GM10266 (cell line): Measurements from ENCODE around the gene DNAJC12.
A peak's percentile ranks its signal among the peaks of the same experiment; 100 is the strongest.

Experiments
- DNase-seq: peaks from one replicate; pipeline ENCODE4 v3.0.0; 2012; ENCODE audit errors: extremely low spot score
- CTCF ChIP-seq: IDR thresholded peaks from 2 replicates; pipeline ENCODE4 v1.5.1; 2012; ENCODE audit warnings: mild to moderate bottlenecking, low read depth; ENCODE audit not compliant: control insufficient read depth, insufficient read depth; ENCODE audit errors: missing control alignments

DNAJC12 gene

GRCh38 chr10:67815571-67816059 lies 22.4 kb downstream of the DNAJC12 start:
- DNase-seq, result no peak
- TF ChIP-seq CTCF, result no peak

- no peak for TF ChIP-seq CTCF
- DNase-seq, result no peak
Measured at GRCh38 chr10:67812007-67812406, 26.0 kb downstream of the DNAJC12 start.

GRCh38 chr10:67809107-67809506 lies 28.9 kb downstream of the DNAJC12 start:
- no peak for DNase-seq
- TF ChIP-seq CTCF, result no peak

GRCh38 chr10:67808704-67809103 lies 29.3 kb downstream of the DNAJC12 start:
- TF ChIP-seq CTCF, result no peak
- DNase-seq, result no peak

GRCh38 chr10:67807855-67808456 lies 30.0 kb downstream of the DNAJC12 start:
- TF ChIP-seq CTCF, result no peak
- DNase-seq, result no peak

GRCh38 chr10:67804395-67804678 lies 33.7 kb downstream of the DNAJC12 start:
- TF ChIP-seq CTCF, result no peak
- no peak for DNase-seq

GRCh38 chr10:67803588-67804394 lies 34.2 kb downstream of the DNAJC12 start:
- peak; percentile 42 for DNase-seq

More at GRCh38 chr10:67803588-67804394, 34.2 kb downstream of the DNAJC12 start:
- TF ChIP-seq CTCF, result no peak
